ENCODE measurements around the gene CYB5A. TPM values are rescaled to one million over a fixed set of nuclear protein-coding genes. Genes with fewer than 3 reads are reported as not detected.

The CYB5A gene
- total RNA-seq, 4 donors from 2014 or later: 232 to 490 (median 267) TPM

DNA sequence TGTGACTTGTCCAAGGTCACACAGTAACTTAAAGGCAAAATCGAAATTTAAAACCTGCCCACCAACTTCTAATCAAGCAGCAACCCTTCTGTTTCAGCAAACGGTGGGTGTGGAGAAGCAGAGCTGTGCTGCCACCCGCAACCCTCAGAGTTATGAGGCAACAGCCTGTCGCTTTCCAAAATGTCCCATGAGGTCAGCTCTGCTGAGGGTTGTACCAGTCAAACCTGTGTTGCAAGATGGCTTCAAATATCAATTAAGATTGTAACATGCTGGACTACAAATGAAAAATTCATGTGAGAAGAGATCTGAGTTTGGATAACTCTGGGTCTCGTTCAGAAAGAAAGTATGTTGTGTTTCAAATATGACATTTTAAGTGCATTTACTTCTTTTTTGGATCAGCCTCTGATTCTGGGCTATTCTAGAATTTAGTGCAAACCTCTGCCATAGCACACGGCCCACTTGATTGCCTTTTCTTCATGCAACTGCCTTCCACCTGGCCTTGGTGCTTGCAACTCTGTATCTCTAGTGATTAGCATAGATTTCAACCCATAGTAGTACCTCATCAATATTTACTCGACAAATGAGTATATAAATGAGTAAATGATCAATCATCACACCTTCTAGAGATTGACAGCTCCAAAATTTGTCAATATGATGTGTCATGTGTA lies 74.2 kb downstream of the CYB5A start:
- Histone ChIP-seq H3K4me3 (no peak overlapping the region), H3K9me3 (no peaks in the 10 kb centered on the region), H3K27me3 (no peaks in the 10 kb centered on the region), H3K4me1 (no peaks in the 10 kb centered on the region), H3K36me3 (no peaks in the 10 kb centered on the region), H3K27ac (no peak overlapping the region)
- TF ChIP-seq POLR2A (IDR thresholded peaks at IDR 0.05): no peak
- TF ChIP-seq, protein P1, sequence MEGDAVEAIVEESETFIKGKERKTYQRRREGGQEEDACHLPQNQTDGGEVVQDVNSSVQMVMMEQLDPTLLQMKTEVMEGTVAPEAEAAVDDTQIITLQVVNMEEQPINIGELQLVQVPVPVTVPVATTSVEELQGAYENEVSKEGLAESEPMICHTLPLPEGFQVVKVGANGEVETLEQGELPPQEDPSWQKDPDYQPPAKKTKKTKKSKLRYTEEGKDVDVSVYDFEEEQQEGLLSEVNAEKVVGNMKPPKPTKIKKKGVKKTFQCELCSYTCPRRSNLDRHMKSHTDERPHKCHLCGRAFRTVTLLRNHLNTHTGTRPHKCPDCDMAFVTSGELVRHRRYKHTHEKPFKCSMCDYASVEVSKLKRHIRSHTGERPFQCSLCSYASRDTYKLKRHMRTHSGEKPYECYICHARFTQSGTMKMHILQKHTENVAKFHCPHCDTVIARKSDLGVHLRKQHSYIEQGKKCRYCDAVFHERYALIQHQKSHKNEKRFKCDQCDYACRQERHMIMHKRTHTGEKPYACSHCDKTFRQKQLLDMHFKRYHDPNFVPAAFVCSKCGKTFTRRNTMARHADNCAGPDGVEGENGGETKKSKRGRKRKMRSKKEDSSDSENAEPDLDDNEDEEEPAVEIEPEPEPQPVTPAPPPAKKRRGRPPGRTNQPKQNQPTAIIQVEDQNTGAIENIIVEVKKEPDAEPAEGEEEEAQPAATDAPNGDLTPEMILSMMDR (IDR thresholded peaks at IDR 0.05): no peak
- no peak for TF ChIP-seq EP300 (IDR thresholded peaks at IDR 0.05)
- WGBS, 2 donors: 84 to 87% methylated on average over 7 of the region's 7 CpGs
- DNase-seq (ENCODE audit: low spot score in 2 of 2): no peak

DNA sequence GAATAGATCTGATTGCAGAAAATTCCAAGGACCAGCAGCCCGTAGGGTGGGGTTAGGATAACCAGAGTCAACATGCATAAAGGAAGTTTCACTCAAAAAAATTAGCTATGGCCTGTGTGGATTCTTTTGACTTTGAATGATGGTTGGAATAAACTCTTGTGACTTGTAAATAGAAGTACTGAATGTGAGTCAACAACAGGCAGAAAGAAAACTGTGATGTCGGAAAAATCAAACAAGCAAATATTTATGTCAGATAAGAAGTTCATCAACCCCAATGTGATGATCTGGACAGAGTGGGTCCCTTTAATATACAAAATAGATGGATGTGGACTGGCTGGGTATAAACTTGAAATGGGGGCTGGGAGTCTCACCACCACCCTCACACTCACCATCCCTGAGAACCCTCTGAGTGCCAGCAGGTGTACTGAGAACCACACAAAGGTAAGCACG lies 75.1 kb downstream of the CYB5A start:
- WGBS, 2 donors: 80 to 84% methylated on average over 3 of the region's 3 CpGs
- Histone ChIP-seq H3K27me3 (no peaks in the 10 kb centered on the region), H3K36me3 (no peaks in the 10 kb centered on the region), H3K27ac (no peak overlapping the region), H3K4me1 (no peaks in the 10 kb centered on the region), H3K4me3 (no peak overlapping the region), H3K9me3 (no peaks in the 10 kb centered on the region)
- DNase-seq (ENCODE audit: low spot score in 2 of 2): no peak
- TF ChIP-seq, protein P1 (IDR thresholded peaks at IDR 0.05): no peak
- TF ChIP-seq POLR2A (IDR thresholded peaks at IDR 0.05): no peak
- no peak for TF ChIP-seq EP300 (IDR thresholded peaks at IDR 0.05)

DNA sequence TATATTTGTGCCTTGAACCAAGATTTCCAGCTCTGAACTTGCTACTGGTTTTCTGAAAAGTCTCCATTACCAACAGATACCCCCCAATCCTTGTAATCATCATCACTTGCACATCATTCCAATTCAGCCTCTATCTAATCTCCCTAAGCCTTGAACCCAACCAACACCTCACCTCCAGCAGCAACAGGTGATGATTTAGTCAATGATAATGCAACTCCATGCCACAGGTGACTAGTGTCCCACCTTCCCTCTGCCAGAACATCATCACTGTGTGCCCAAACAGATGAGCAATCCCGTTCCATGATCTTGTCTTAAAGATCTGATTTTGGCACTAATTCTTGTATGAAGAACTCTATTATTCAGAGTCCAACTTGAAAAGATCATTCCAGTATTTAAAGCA lies 75.9 kb downstream of the CYB5A start:
- TF ChIP-seq, protein P1 (IDR thresholded peaks at IDR 0.05): no peak
- TF ChIP-seq EP300 (IDR thresholded peaks at IDR 0.05): no peak
- no peak for TF ChIP-seq POLR2A (IDR thresholded peaks at IDR 0.05)
- no peaks in the 10 kb centered on the region for H3K27me3 ChIP-seq
- H3K27ac ChIP-seq: no peak overlapping the region
- DNase-seq (ENCODE audit: low spot score in 2 of 2): no peak
- no peak overlapping the region for H3K4me3 ChIP-seq
- 0 to 81% methylated on average over 1 of the region's 1 CpG for WGBS, 2 donors
- H3K9me3 ChIP-seq: no peaks in the 10 kb centered on the region
- no peaks in the 10 kb centered on the region for H3K4me1 ChIP-seq
- no peaks in the 10 kb centered on the region for H3K36me3 ChIP-seq

DNA sequence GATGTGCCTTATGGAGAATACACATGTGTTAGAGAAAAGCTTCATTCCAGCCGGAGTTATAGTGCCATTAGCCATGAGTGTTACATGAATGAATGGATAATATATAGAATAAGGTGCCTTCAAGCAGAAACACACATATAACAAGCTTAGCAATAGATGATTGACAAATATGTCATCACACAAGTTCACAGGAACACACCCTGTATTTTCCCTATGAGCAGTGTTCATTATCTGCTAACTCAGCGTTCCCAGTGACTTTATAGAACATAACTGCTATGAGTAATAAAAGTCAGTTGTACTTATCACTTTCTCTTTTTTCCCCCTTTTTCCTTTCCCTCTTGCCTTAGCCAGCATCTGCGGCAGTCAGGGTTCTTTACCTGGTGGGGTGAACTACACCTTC lies 78.3 kb downstream of the CYB5A start:
- no peak for DNase-seq (ENCODE audit: low spot score in 2 of 2)
- Histone ChIP-seq H3K4me1 (no peaks in the 10 kb centered on the region), H3K4me3 (no peak overlapping the region), H3K9me3 (no peaks in the 10 kb centered on the region), H3K27me3 (no peaks in the 10 kb centered on the region), H3K27ac (no peak overlapping the region), H3K36me3 (no peaks in the 10 kb centered on the region)
- TF ChIP-seq, protein P1 (IDR thresholded peaks at IDR 0.05): no peak
- TF ChIP-seq EP300 (IDR thresholded peaks at IDR 0.05) (no peak), POLR2A (IDR thresholded peaks at IDR 0.05) (no peak)
- 84 to 88% methylated on average over 3 of the region's 3 CpGs for WGBS, 2 donors

DNA sequence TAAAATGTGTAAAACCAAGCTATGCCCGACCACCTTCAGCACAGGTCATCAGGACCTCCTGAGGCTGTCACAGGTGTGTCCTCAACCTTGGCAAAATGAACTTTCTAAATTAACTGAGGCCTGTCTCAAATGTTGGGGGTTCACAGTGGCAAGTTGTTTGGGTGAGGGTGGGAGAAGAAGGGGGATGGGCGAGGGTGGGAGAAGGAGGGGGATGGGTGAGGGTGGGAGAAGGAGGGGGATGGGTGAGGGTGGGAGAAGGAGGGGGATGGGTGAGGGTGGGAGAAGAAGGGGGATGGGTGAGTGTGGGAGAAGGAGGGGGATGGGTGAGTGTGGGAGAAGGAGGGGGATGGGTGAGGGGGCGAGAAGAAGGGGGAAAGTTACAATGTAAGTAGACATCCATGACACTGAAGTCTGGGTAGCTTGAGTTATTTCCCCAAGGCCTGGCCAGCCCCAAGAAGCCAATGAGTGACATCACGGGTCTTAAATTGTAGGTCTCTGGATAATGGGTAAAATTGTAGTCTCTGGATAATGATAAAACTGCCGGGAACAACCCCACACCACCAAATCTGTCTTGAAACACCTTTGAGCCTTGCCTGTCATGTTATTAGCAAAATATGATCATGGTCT lies 87.1 kb downstream of the CYB5A start:
- TF ChIP-seq EP300 (IDR thresholded peaks at IDR 0.05) (no peak), POLR2A (IDR thresholded peaks at IDR 0.05) (no peak)
- TF ChIP-seq, protein P1 (IDR thresholded peaks at IDR 0.05): no peak
- peak overlapping the region in 1 of 4 donors; percentile 28 for H3K27ac ChIP-seq
- WGBS, 2 donors: 63 to 64% methylated on average over 5 of the region's 5 CpGs
- DNase-seq (ENCODE audit: low spot score in 2 of 2): no peak
- H3K9me3 ChIP-seq: no peaks in the 10 kb centered on the region
- no peak overlapping the region for H3K4me3 ChIP-seq
- H3K36me3 ChIP-seq: no peaks in the 10 kb centered on the region
- H3K4me1 ChIP-seq: peaks cover 0 to 11% (median 0%) of the 10 kb centered on the region in 4 donors
- no peaks in the 10 kb centered on the region for H3K27me3 ChIP-seq
